Keratinocyte (primary cell): ENCODE results near the gene POLD4. TPM values are rescaled to one million over a fixed set of nuclear protein-coding genes. Genes with fewer than 3 reads are reported as not detected.

ENCODE experiments used
- DNase-seq: peaks from one replicate; pipeline ENCODE4 v3.0.0-alpha.2; 2011; ENCODE audit warnings: low read depth, missing footprints, low spot score
- FAIRE-seq: peaks from 2 replicates; lab custom pipeline; 2011; peaks lifted over from hg19 to GRCh38; lab: Jason Lieb, UNC
- H2AFZ ChIP-seq: 2 replicates; pipeline ENCODE4 v1.6.0; 2012; ENCODE audit warnings: low read length, control low read depth, inconsistent platforms; ENCODE audit not compliant: control insufficient read depth
- H3K27ac ChIP-seq: 2 replicates; pipeline ENCODE4 v1.5.1; 2011; ENCODE audit warnings: low read length; ENCODE audit not compliant: control insufficient read depth, insufficient read depth
- H3K27me3 ChIP-seq: 3 replicates; pipeline ENCODE4 v1.6.0; 2011; ENCODE audit warnings: low read length; ENCODE audit not compliant: control insufficient read depth, insufficient read depth; ENCODE audit errors: extremely low read depth
- H3K36me3 ChIP-seq, 2 experiments: 2 replicates in 1 of 2; 3 replicates in 1 of 2; pipeline ENCODE4 v1.5.1; 2011; ENCODE audit warnings: low read length in 2 of 2, mild to moderate bottlenecking in 1 of 2; ENCODE audit not compliant: control insufficient read depth in 2 of 2, insufficient read depth in 2 of 2; ENCODE audit errors: extremely low read depth in 1 of 2
- H3K4me1 ChIP-seq: 3 replicates; pipeline ENCODE4 v1.5.1; 2011; ENCODE audit warnings: low read length; ENCODE audit not compliant: control insufficient read depth, insufficient read depth; ENCODE audit errors: extremely low read depth
- H3K4me2 ChIP-seq: 3 replicates; pipeline ENCODE4 v1.6.0; 2011; ENCODE audit warnings: low read depth, low read length; ENCODE audit not compliant: control insufficient read depth, insufficient read depth; ENCODE audit errors: extremely low read depth
- H3K4me3 ChIP-seq, 3 experiments: fragments of 200-600 bp in 1 of 3; sonication (generic) in 1 of 3; 2 replicates in 2 of 3; 3 replicates in 1 of 3; pipeline ENCODE4 v1.5.1; 2011 to 2016; ENCODE audit warnings: low read length in 3 of 3, mild to moderate bottlenecking in 3 of 3, control low read depth in 2 of 3, inconsistent platforms in 1 of 3, low read depth in 1 of 3, mixed read lengths in 1 of 3, mixed run types in 1 of 3, moderate library complexity in 1 of 3; ENCODE audit not compliant: control insufficient read depth in 2 of 3, insufficient read depth in 2 of 3; ENCODE audit errors: extremely low read depth in 1 of 3
- H3K79me2 ChIP-seq: 2 replicates; pipeline ENCODE4 v1.6.0; 2012; ENCODE audit warnings: low read length; ENCODE audit not compliant: control insufficient read depth, insufficient read depth
- H3K9ac ChIP-seq: 3 replicates; pipeline ENCODE4 v1.6.0; 2011; ENCODE audit warnings: low read length; ENCODE audit not compliant: control insufficient read depth, insufficient read depth; ENCODE audit errors: extremely low read depth
- H3K9me1 ChIP-seq: 3 replicates; pipeline ENCODE4 v1.6.0; 2011; ENCODE audit warnings: low read length; ENCODE audit not compliant: control insufficient read depth, insufficient read depth; ENCODE audit errors: extremely low read depth
- H3K9me3 ChIP-seq: 2 replicates; pipeline ENCODE4 v1.5.1; 2012; ENCODE audit warnings: low read depth, low read length; ENCODE audit not compliant: control insufficient read depth
- H4K20me1 ChIP-seq: 3 replicates; pipeline ENCODE4 v1.6.0; 2011; ENCODE audit warnings: low read length; ENCODE audit not compliant: control insufficient read depth, insufficient read depth; ENCODE audit errors: extremely low read depth
- EZH2 ChIP-seq: IDR thresholded peaks from one replicate; pipeline ENCODE4 v1.6.1; 2012; ENCODE audit warnings: inconsistent platforms, mild to moderate bottlenecking, low read length, moderate library complexity
- dilution Hi-C: fragments of 300-500 bp; cut with MboI; formaldehyde crosslinking; loops from one replicate; pipeline ENCODE4 v1.7.0; 2020; ENCODE audit warnings: low sequenced_read_pairs; ENCODE audit not compliant: extremely low pct_ligation_motif_present
- polyA plus RNA-seq, 5 experiments: library from polyadenylated mRNA; depleted of rRNA in 3 of 5; stranded (reverse) in 3 of 5; stranded (forward) in 1 of 5; unstranded in 1 of 5; fragments of >200 nt; gene quantifications; 1 replicate in 1 of 5; 2 replicates in 3 of 5; 3 replicates in 1 of 5; pipeline versions ENCODE4 v1.2.1 to v1.2.3, GENCODE V29; 2011 to 2012; ENCODE audit warnings: missing spikeins in 2 of 5, low read depth in 1 of 5, low replicate concordance in 1 of 5
- TF ChIP-seq, protein P1 (sequence below), 3 experiments: IDR thresholded peaks in 1 of 3; conservative IDR thresholded peaks in 1 of 3; optimal IDR thresholded peaks in 1 of 3; 2 replicates in 2 of 3; 3 replicates in 1 of 3; pipeline versions ENCODE3 to v1.5.1; 2011; ENCODE audit warnings: low read length in 3 of 3, mild to moderate bottlenecking in 3 of 3, moderate library complexity in 2 of 3, control low read depth in 1 of 3, inconsistent platforms in 1 of 3; ENCODE audit not compliant: insufficient read depth in 2 of 3; ENCODE audit errors: extremely low read depth in 1 of 3

Gene POLD4
- polyA plus RNA-seq, 1 donor (not counting 4 experiments of a cell fraction or from before 2014, with no cell fraction given): 35.7 TPM

GRCh38 chr11:67321313-67321871 is 32.0 kb downstream of the POLD4 start:
- dilution Hi-C loops: no loop called here
- no peak for DNase-seq
- H3K4me1 ChIP-seq: peaks cover 13% of the 10 kb centered on the region
- H3K36me3 ChIP-seq: peaks cover 0 to 4% of the 10 kb centered on the region in 2 experiments
- H4K20me1 ChIP-seq: no peaks in the 10 kb centered on the region
- H3K9me3 ChIP-seq: no peaks in the 10 kb centered on the region
- H3K4me2 ChIP-seq: no peak overlapping the region
- H3K79me2 ChIP-seq: peaks cover 5% of the 10 kb centered on the region
- no peak overlapping the region for H3K27ac ChIP-seq
- no peak overlapping the region for H3K4me3 ChIP-seq
- FAIRE-seq: no peak
- H3K27me3 ChIP-seq: no peaks in the 10 kb centered on the region
- H3K9ac ChIP-seq: no peak overlapping the region
- no peaks in the 10 kb centered on the region for H3K9me1 ChIP-seq
- no peak for TF ChIP-seq EZH2
- TF ChIP-seq, protein P1, sequence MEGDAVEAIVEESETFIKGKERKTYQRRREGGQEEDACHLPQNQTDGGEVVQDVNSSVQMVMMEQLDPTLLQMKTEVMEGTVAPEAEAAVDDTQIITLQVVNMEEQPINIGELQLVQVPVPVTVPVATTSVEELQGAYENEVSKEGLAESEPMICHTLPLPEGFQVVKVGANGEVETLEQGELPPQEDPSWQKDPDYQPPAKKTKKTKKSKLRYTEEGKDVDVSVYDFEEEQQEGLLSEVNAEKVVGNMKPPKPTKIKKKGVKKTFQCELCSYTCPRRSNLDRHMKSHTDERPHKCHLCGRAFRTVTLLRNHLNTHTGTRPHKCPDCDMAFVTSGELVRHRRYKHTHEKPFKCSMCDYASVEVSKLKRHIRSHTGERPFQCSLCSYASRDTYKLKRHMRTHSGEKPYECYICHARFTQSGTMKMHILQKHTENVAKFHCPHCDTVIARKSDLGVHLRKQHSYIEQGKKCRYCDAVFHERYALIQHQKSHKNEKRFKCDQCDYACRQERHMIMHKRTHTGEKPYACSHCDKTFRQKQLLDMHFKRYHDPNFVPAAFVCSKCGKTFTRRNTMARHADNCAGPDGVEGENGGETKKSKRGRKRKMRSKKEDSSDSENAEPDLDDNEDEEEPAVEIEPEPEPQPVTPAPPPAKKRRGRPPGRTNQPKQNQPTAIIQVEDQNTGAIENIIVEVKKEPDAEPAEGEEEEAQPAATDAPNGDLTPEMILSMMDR (optimal IDR thresholded peaks at IDR 0.05 in 1 of 3, IDR thresholded peaks at IDR 0.05 in 1 of 3, conservative IDR thresholded peaks at IDR 0.05 in 1 of 3; ENCODE audit: extremely low read depth in 1 of 3, insufficient read depth in 2 of 3, low read length in 3 of 3): no peak
- no peak overlapping the region for H2AFZ ChIP-seq

DNA sequence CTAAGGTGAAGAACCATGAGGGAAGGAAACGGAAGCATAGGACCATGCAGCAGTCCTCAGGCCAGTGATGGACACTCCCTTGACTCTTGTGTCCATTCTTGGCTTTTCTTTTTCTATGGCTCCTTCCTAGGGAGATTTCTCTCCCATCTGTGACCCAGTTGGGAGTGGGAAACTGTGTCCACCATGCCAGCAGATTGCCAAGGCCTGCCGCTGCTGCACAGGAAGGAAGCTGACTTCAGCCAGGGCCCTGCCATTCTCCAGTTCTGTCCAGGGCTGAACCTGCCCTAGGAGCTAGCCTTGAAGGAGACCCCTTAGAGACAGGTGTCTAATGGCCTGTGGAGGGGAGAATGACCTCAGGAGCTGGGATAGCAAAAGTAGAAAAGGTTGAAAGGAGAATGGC is 32.7 kb downstream of the POLD4 start:
- no peaks in the 10 kb centered on the region for H4K20me1 ChIP-seq
- TF ChIP-seq, protein P1 (optimal IDR thresholded peaks at IDR 0.05 in 1 of 3, IDR thresholded peaks at IDR 0.05 in 1 of 3, conservative IDR thresholded peaks at IDR 0.05 in 1 of 3; ENCODE audit: extremely low read depth in 1 of 3, insufficient read depth in 2 of 3, low read length in 3 of 3): no peak
- no peak for TF ChIP-seq EZH2
- H3K4me1 ChIP-seq: peaks cover 15% of the 10 kb centered on the region
- no peaks in the 10 kb centered on the region for H3K9me1 ChIP-seq
- H2AFZ ChIP-seq: no peak overlapping the region
- no peak for FAIRE-seq
- no peak overlapping the region for H3K27ac ChIP-seq
- peaks cover 0 to 4% of the 10 kb centered on the region in 2 experiments for H3K36me3 ChIP-seq
- peaks cover 5% of the 10 kb centered on the region for H3K79me2 ChIP-seq
- dilution Hi-C loops: no loop called here
- H3K9ac ChIP-seq: no peak overlapping the region
- H3K4me2 ChIP-seq: no peak overlapping the region
- no peak for DNase-seq
- H3K9me3 ChIP-seq: no peaks in the 10 kb centered on the region
- H3K4me3 ChIP-seq: no peak overlapping the region
- no peaks in the 10 kb centered on the region for H3K27me3 ChIP-seq
